OCI-LY7 (cell line): Measurements from ENCODE around the gene ZBP1. TPM values are rescaled to one million over a fixed set of nuclear protein-coding genes. Genes with fewer than 3 reads are reported as not detected.

Source experiments
- Bru-seq: library from RNA; stranded (reverse); fragments of 400-500 nt; gene quantifications from one replicate; lab custom pipeline; 2021; lab: Mats Ljungman, UMichigan
- BruChase-seq, 2 experiments: library from RNA; stranded (reverse); fragments of 400-500 nt; gene quantifications; one replicate each; lab custom pipeline; 2021; lab: Mats Ljungman, UMichigan
- BruUV-seq: library from RNA; stranded (reverse); fragments of 400-500 nt; replicated peaks from 2 replicates; lab custom pipeline; 2021; lab: Mats Ljungman, UMichigan
- CTCF ChIA-PET: fragments of 300-600 bp; sonication (Branson Sonifier 250); formaldehyde crosslinking; loops from one replicate; lab custom pipeline; 2022; ENCODE audit warnings: antibody characterized with exemption; ENCODE audit not compliant: unreplicated experiment; lab: Charles Lee
- POLR2A ChIA-PET: fragments of 300-600 bp; sonication (Branson Sonifier 250); formaldehyde crosslinking; loops from one replicate; lab custom pipeline; 2022; ENCODE audit warnings: antibody characterized with exemption; lab: Charles Lee
- DNase-seq: peaks from one replicate; pipeline ENCODE4 v3.0.0-alpha.2; 2015; ENCODE audit warnings: low spot score
- H2AFZ ChIP-seq: fragments of 200-600 bp; sonication (generic), shearing (Covaris generic); 2 replicates; pipeline ENCODE4 v1.6.1; 2014; ENCODE audit warnings: mild to moderate bottlenecking, antibody characterized with exemption, low read length, moderate library complexity
- H3K27ac ChIP-seq: fragments of 200-600 bp; sonication (generic); 2 replicates; pipeline ENCODE4 v1.5.1; 2014; ENCODE audit warnings: mixed run types, low read depth, mild to moderate bottlenecking, moderate library complexity, low read length, inconsistent platforms; ENCODE audit not compliant: poor library complexity, severe bottlenecking
- H3K36me3 ChIP-seq: fragments of 200-600 bp; sonication (generic); 2 replicates; pipeline ENCODE4 v1.6.1; 2014; ENCODE audit warnings: mild to moderate bottlenecking, antibody characterized with exemption, low read length, moderate library complexity, mixed read lengths; ENCODE audit not compliant: insufficient read depth
- H3K4me1 ChIP-seq: fragments of 200-600 bp; sonication (generic); 2 replicates; pipeline ENCODE4 v1.5.1; 2014; ENCODE audit warnings: mild to moderate bottlenecking, low read length; ENCODE audit not compliant: insufficient read depth, poor library complexity, severe bottlenecking
- H3K4me2 ChIP-seq: fragments of 200-600 bp; sonication (generic); 2 replicates; pipeline ENCODE4 v1.6.1; 2014; ENCODE audit warnings: mild to moderate bottlenecking, low read length
- H3K4me3 ChIP-seq: fragments of 200-600 bp; sonication (generic); 2 replicates; pipeline ENCODE4 v1.5.1; 2014; ENCODE audit warnings: mild to moderate bottlenecking, low read depth, low read length; ENCODE audit not compliant: poor library complexity, severe bottlenecking
- H3K79me2 ChIP-seq: fragments of 200-600 bp; sonication (generic); 2 replicates; pipeline ENCODE4 v1.6.1; 2016; ENCODE audit warnings: low read depth, mild to moderate bottlenecking, low read length, moderate library complexity, mixed read lengths; ENCODE audit not compliant: insufficient read depth
- H3K9me2 ChIP-seq: fragments of 200-600 bp; sonication (generic); 2 replicates; pipeline ENCODE4 v1.6.1; 2016; ENCODE audit warnings: mild to moderate bottlenecking, low read length, mixed read lengths; ENCODE audit not compliant: insufficient read depth
- H3K9me3 ChIP-seq: fragments of 200-600 bp; sonication (generic); 2 replicates; pipeline ENCODE4 v1.6.1; 2014; ENCODE audit warnings: mild to moderate bottlenecking, mixed run types, low read length, mixed read lengths
- H4K20me1 ChIP-seq: fragments of 200-600 bp; sonication (generic); 2 replicates; pipeline ENCODE4 v1.6.1; 2014; ENCODE audit warnings: mild to moderate bottlenecking, antibody characterized with exemption, low read length, moderate library complexity, mixed read lengths; ENCODE audit not compliant: insufficient read depth
- CTCF ChIP-seq: fragments of 200-600 bp; sonication (generic); conservative IDR thresholded peaks from 2 replicates; pipeline ENCODE4 v1.5.1; 2014; ENCODE audit warnings: mild to moderate bottlenecking, antibody characterized with exemption, low read length, moderate library complexity, mixed read lengths
- EZH2phosphoT487 ChIP-seq: fragments of 200-600 bp; sonication (generic); IDR thresholded peaks from 2 replicates; pipeline ENCODE4 v1.6.1; 2018; ENCODE audit warnings: low read depth, borderline replicate concordance, mild to moderate bottlenecking, mixed run types, antibody characterized with exemption, low read length, moderate library complexity, mixed read lengths
- intact Hi-C: fragments of 100-400 bp; cut with micrococcal nuclease; formaldehyde crosslinking; loops from one replicate; pipeline ENCODE4 v1.10.0; 2022; ENCODE audit not compliant: unreplicated experiment
- long read RNA-seq: library from polyadenylated mRNA; stranded (forward); transcript quantifications from one replicate; pipeline ENCODE4 v2.0.0, GENCODE V29; 2022
- total RNA-seq, 2 experiments: library from RNA; depleted of rRNA in 1 of 2; stranded (reverse); fragments of >200 nt in 1 of 2; shearing (Covaris generic) in 1 of 2; gene quantifications; 2 replicates each; pipeline ENCODE4 v1.2.3, GENCODE V29; 2014 to 2022

Gene ZBP1, protein sequence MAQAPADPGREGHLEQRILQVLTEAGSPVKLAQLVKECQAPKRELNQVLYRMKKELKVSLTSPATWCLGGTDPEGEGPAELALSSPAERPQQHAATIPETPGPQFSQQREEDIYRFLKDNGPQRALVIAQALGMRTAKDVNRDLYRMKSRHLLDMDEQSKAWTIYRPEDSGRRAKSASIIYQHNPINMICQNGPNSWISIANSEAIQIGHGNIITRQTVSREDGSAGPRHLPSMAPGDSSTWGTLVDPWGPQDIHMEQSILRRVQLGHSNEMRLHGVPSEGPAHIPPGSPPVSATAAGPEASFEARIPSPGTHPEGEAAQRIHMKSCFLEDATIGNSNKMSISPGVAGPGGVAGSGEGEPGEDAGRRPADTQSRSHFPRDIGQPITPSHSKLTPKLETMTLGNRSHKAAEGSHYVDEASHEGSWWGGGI
- total RNA-seq (2014; rRNA removed; shearing (Covaris generic)) (1.7 and 3.7 TPM in 2 replicates), total RNA-seq (2022) (1.5 and 2.0 TPM in 2 replicates), Bru-seq, nascent RNA (percentile 27 among the genes with signal in this experiment), BruChase-seq, experiment 1, labeled RNA remaining after a 6-hour chase (percentile 34 among the genes with signal in this experiment), BruChase-seq, experiment 2, labeled RNA remaining after a 2-hour chase (percentile 32 among the genes with signal in this experiment)
- long read RNA-seq, result 0 reads

DNA sequence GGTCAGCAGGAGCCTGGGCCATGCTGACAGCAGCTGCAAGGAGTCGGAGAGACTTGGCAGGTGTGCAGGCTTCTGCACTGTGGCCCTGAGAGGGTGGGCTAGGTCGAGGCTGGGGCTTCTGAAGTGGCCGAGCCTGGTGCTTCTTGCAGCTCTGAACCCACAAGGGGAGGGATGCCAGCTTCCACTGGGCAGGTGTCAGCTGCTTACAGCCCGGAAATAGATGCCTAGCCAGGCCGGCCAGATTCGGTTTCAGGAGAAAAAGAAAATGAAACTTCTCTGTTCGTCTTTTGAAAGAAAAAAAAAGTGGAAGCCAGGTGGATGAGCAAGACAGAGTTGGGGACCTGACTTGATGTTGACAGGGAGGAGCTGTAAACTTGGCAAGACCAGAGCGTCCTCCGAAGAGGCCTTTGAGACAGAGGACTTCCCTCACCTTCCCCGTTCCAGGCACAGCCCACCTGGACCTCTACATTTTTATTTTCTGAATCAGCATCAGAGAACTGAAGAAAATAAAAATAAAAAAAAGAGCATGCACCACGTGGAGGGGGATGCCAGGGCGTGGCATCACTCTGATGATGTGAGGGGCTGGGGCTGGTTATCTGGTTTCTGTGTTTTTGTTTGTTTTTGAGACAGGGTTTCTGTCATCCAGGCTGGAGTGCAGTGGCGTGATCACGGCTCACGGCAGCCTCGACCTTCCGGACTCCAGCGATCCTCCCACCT is at the start of gene ZBP1:
TSS of gene ZBP1 (minus strand) at position 153 of the 717 bp plus-strand sequence. CDS start at position 22, 131 bp downstream.
- Histone ChIP-seq H3K79me2 (no peaks in the 10 kb centered on the region), H3K9me2 (no peaks in the 10 kb centered on the region), H3K27ac (peak within 1 kb of the TSS; percentile 87), H3K4me2 (peak within 1 kb of the TSS; percentile 90), H4K20me1 (no peaks in the 10 kb centered on the region; the same call in 1 of the 2 replicates), H3K36me3 (no peaks in the 10 kb centered on the region; the same call in 1 of the 2 replicates), H3K4me3 (peak within 1 kb of the TSS; percentile 51), H3K4me1 (peaks cover 60% of the 10 kb centered on the region), H2AFZ (0 out of 2 replicates have a peak within 1 kb of the TSS, but pooled peaks have one; percentile 8), H3K9me3 (peaks cover 11% of the 10 kb centered on the region; the same call in 1 of the 2 replicates)
- CTCF ChIA-PET, result interaction anchor here (1.4 to 1.7 kb wide), 2 partner anchors 59 to 61 kb away, joined by 4 to 7 read pairs; no protein-coding TSS in a partner anchor
- intact Hi-C loops, result loop anchor here (1.0 to 10.0 kb wide), 5 partner anchors 8 to 464 kb away; no protein-coding TSS in a partner anchor
- peak; percentile 98 for DNase-seq
- TF ChIP-seq CTCF (no peak), EZH2phosphoT487 (no peak)
- POLR2A ChIA-PET, result interaction anchor here (0.5 to 3.5 kb wide), 13 partner anchors 10 to 222 kb away, joined by 3 to 22 read pairs (median 3); no protein-coding TSS in a partner anchor
- BruUV-seq, result no TSS peak

DNA sequence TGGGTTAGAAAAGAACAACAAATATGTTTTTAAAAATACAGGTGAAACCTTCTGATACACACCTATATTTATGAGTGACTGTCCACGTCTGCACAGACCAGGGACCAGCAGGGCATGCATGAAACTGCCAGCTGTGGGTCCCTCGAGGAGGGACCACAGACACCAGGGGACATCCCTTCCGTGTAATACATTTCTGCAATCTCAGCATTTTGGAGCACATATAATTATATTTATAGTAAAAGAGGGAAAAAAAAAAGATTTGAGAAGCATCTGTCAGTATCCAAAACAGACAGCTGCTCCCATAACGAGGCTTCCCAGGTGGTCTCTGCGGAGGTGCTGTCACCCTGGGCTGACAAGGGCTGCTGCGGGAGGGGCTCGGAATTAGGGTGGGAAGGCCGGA is 49.4 kb upstream of the ZBP1 start:
- H3K4me3 ChIP-seq, result no peak overlapping the region
- TF ChIP-seq CTCF (no peak), EZH2phosphoT487 (no peak)
- no TSS peak for BruUV-seq
- H3K36me3 ChIP-seq, result no peaks in the 10 kb centered on the region
- intact Hi-C loops, result no loop called here
- H3K79me2 ChIP-seq, result no peaks in the 10 kb centered on the region
- POLR2A ChIA-PET, result no interaction called here
- H3K27ac ChIP-seq, result no peak overlapping the region
- no peak overlapping the region for H2AFZ ChIP-seq
- no peaks in the 10 kb centered on the region for H4K20me1 ChIP-seq
- no peak overlapping the region for H3K4me2 ChIP-seq
- no peak for DNase-seq
- H3K4me1 ChIP-seq, result no peaks in the 10 kb centered on the region
- no peaks in the 10 kb centered on the region for H3K9me3 ChIP-seq
- no peaks in the 10 kb centered on the region for H3K9me2 ChIP-seq
- CTCF ChIA-PET, result interaction anchor here (1.2 kb wide), 1 partner anchor 47 kb away, joined by 3 read pairs; no protein-coding TSS in a partner anchor
